Measurements from ENCODE around the gene GPRC5A. TPM values are rescaled to one million over a fixed set of nuclear protein-coding genes. Genes with fewer than 3 reads are reported as not detected.

GPRC5A gene
- total and polyA plus RNA-seq, 2 of the 8 experiments (the other 6 are each of a cell fraction or from before 2014, with no cell fraction given), result 1.0 to 1.4 TPM

GRCh38 chr12:12938541-12938940, 47.2 kb downstream of the GPRC5A start:
- Histone ChIP-seq H3K4me2 (ENCODE audit: insufficient read depth in 1 of 2, low read depth in 2 of 2, low read length in 2 of 2) (no peak overlapping the region), H3K9ac (replicated peaks in 1 of 4; ENCODE audit: extremely low read depth in 1 of 4, low read depth in 3 of 4, low read length in 3 of 4) (no peak overlapping the region), H4K8ac (ENCODE audit: extremely low read depth, insufficient read depth, low read length) (no peak overlapping the region), H2BK15ac (ENCODE audit: low read length) (no peak overlapping the region), H2AK5ac (ENCODE audit: low read depth, low read length) (no peak overlapping the region), H3K9me3 (ENCODE audit: insufficient read depth in 2 of 2, low read depth in 1 of 2, low read length in 1 of 2) (no peaks in the 10 kb centered on the region), H3K79me2 (ENCODE audit: control insufficient read depth in 1 of 2, insufficient read depth in 2 of 2, low read length in 2 of 2) (no peaks in the 10 kb centered on the region), H3K14ac (ENCODE audit: insufficient read length) (no peak overlapping the region), H3K23me2 (ENCODE audit: low read depth, low read length) (no peaks in the 10 kb centered on the region), H4K5ac (ENCODE audit: insufficient read length, low read depth, low read length) (no peak overlapping the region), H3K27ac (ENCODE audit: low read depth, low read length) (no peak overlapping the region), H3K18ac (ENCODE audit: extremely low read depth, low read length) (no peak overlapping the region), H2BK120ac (replicated peaks; ENCODE audit: low read depth, low read length) (no peak overlapping the region), H2BK5ac (ENCODE audit: low read depth, low read length) (no peak overlapping the region), H3K27me3 (replicated peaks in 1 of 4; ENCODE audit: control insufficient read depth in 3 of 4, extremely low read depth in 1 of 4, insufficient read depth in 3 of 4, low read length in 3 of 4) (no peaks in the 10 kb centered on the region), H3K4me3 (ENCODE audit: extremely low read depth in 1 of 4, insufficient read depth in 2 of 4, low read depth in 3 of 4, low read length in 4 of 4) (no peak overlapping the region), H4K20me1 (replicated peaks in 1 of 2; ENCODE audit: control insufficient read depth in 1 of 2, insufficient read depth in 2 of 2, low read length in 2 of 2) (no peaks in the 10 kb centered on the region), H2BK12ac (ENCODE audit: low read depth, low read length) (no peak overlapping the region), H3K23ac (ENCODE audit: insufficient read length) (no peak overlapping the region), H3K4me1 (replicated peaks in 1 of 4; ENCODE audit: control insufficient read depth in 3 of 4, insufficient read depth in 4 of 4, low read length in 3 of 4) (no peaks in the 10 kb centered on the region), H3K56ac (replicated peaks; ENCODE audit: insufficient read length, low read depth, low read length) (no peak overlapping the region), H2BK20ac (ENCODE audit: low read length) (no peak overlapping the region), H3K4ac (replicated peaks; ENCODE audit: insufficient read length, low read depth, low read length) (no peak overlapping the region), H3K36me3 (ENCODE audit: control insufficient read depth in 2 of 4, insufficient read depth in 4 of 4, low read length in 3 of 4) (no peaks in the 10 kb centered on the region), H3K79me1 (ENCODE audit: low read depth, low read length) (no peaks in the 10 kb centered on the region), H4K91ac (replicated peaks; ENCODE audit: insufficient read length, low read length) (no peak overlapping the region), H2AFZ (ENCODE audit: low read length) (no peak overlapping the region)
- DNase-seq (ENCODE audit: low read depth in 1 of 2, low spot score in 2 of 2), result no peak
- WGBS, 2 experiments (ENCODE audit: extremely low coverage in 1 of 2, insufficient coverage in 1 of 2, insufficient read length in 1 of 2, insufficient replicate concordance in 2 of 2, low coverage in 1 of 2, low lambda C conversion rate in 2 of 2, missing lambda C conversion rate in 1 of 2), result 89% methylated on average over 5 of the region's 5 CpGs; no CpG with 5 or more reads in 1 of the 2 experiments
- no peak for FAIRE-seq
- ChIA-PET CTCF (ENCODE audit: partially characterized antibody) (interaction anchor here (0.7 to 1.4 kb wide), 4 partner anchors 22 to 273 kb away, joined by 3 to 4 read pairs (median 4); no protein-coding TSS in a partner anchor), POLR2A (ENCODE audit: partially characterized antibody) (no interaction called here)
- TF ChIP-seq CEBPB (IDR thresholded peaks at IDR 0.05; ENCODE audit: low read depth, low read length) (no peak), TEAD4 (IDR thresholded peaks at IDR 0.05; ENCODE audit: low read depth, low read length) (no peak), TAF1 (IDR thresholded peaks at IDR 0.05; ENCODE audit: low read depth, low read length) (no peak), CBX8 (IDR thresholded peaks at IDR 0.05; ENCODE audit: borderline replicate concordance, low read depth, low read length) (no peak), YY1 (IDR thresholded peaks at IDR 0.05; ENCODE audit: low read depth, low read length) (no peak), BACH1 (IDR thresholded peaks at IDR 0.05; ENCODE audit: low read length) (no peak), HDAC6 (IDR thresholded peaks at IDR 0.05; ENCODE audit: low read depth, low read length) (no peak), FOSL1 (IDR thresholded peaks at IDR 0.05; ENCODE audit: insufficient read depth, low read depth, low read length) (no peak), RXRA (IDR thresholded peaks at IDR 0.05; ENCODE audit: insufficient read depth, low read depth, low read length) (no peak), POU5F1 (IDR thresholded peaks at IDR 0.05; ENCODE audit: low read depth, low read length) (no peak), SP2 (IDR thresholded peaks at IDR 0.05; ENCODE audit: low read length) (no peak), GABPA (IDR thresholded peaks at IDR 0.05; ENCODE audit: borderline replicate concordance, insufficient read depth, low read length) (no peak), SUZ12 (IDR thresholded peaks at IDR 0.05; ENCODE audit: low read length) (no peak), CBX5 (IDR thresholded peaks at IDR 0.05; ENCODE audit: low read depth, low read length) (no peak), RBBP5 (IDR thresholded peaks at IDR 0.05; ENCODE audit: borderline replicate concordance, low read depth, low read length) (no peak), SAP30 (IDR thresholded peaks at IDR 0.05; ENCODE audit: insufficient read depth, insufficient replicate concordance, low read length) (no peak)
